HEK293 (cell line): Measurements from ENCODE around the gene PAIP2.

ENCODE experiments used
- CTCF ChIA-PET: fragments of 350-600 bp; formaldehyde crosslinking; extraction: SDS; loops from one replicate; lab custom pipeline; 2021; ENCODE audit warnings: antibody characterized with exemption; lab: Yijun Ruan, JAX
- POLR2A ChIA-PET: fragments of 300-600 bp; formaldehyde crosslinking; extraction: SDS; loops from one replicate; lab custom pipeline; 2020; ENCODE audit warnings: antibody characterized with exemption, inconsistent platforms; lab: Yijun Ruan, JAX
- H3K27ac ChIP-seq: fragments of 200-500 bp; sonication (Bioruptor generic); 2 replicates; pipeline ENCODE4 v1.5.1; 2014; ENCODE audit warnings: low read depth, low read length, control low read depth, inconsistent platforms; ENCODE audit errors: extremely low read depth
- H3K36me3 ChIP-seq, 2 experiments: fragments of 200-500 bp in 1 of 2; sonication (Bioruptor generic) in 1 of 2; 1 replicate in 1 of 2; 2 replicates in 1 of 2; pipeline ENCODE4 v1.5.1; 2014 to 2017; ENCODE audit warnings: inconsistent platforms in 2 of 2, low read length in 2 of 2; ENCODE audit not compliant: control insufficient read depth in 2 of 2, insufficient read depth in 1 of 2
- H3K4me1 ChIP-seq: fragments of 200-500 bp; sonication (Bioruptor generic); 2 replicates; pipeline ENCODE4 v1.5.1; 2014; ENCODE audit warnings: mild to moderate bottlenecking, low read length, inconsistent platforms; ENCODE audit not compliant: control insufficient read depth, insufficient read depth
- H3K4me3 ChIP-seq: 2 replicates; pipeline ENCODE4 v1.5.1; 2011; ENCODE audit warnings: low read depth, mild to moderate bottlenecking, control low read depth, low read length, moderate library complexity
- H3K9me3 ChIP-seq: fragments of 200-500 bp; sonication (Bioruptor generic); 2 replicates; pipeline ENCODE4 v1.5.1; 2014; ENCODE audit warnings: low read depth, low read length, inconsistent platforms; ENCODE audit not compliant: control insufficient read depth, insufficient read depth
- GLIS1 ChIP-seq: fragments of 450-650 bp; formaldehyde crosslinking; IDR thresholded peaks from 2 replicates; pipeline ENCODE4 v1.5.1; 2016; ENCODE audit warnings: missing biosample characterization, missing genetic modification characterization
- GLIS2 ChIP-seq: fragments of 450-650 bp; formaldehyde crosslinking; IDR thresholded peaks from 2 replicates; pipeline ENCODE4 v1.5.1; 2016; ENCODE audit warnings: missing biosample characterization, missing genetic modification characterization
- HOXA7 ChIP-seq: sonication (generic); formaldehyde crosslinking; IDR thresholded peaks from 2 replicates; pipeline ENCODE4 v1.8.1; 2022; ENCODE audit warnings: missing genetic modification reagents, borderline replicate concordance
- SP3 ChIP-seq: fragments of 450-650 bp; formaldehyde crosslinking; IDR thresholded peaks from 2 replicates; pipeline ENCODE4 v1.5.1; 2016; ENCODE audit warnings: missing biosample characterization, missing genetic modification characterization
- SP7 ChIP-seq: fragments of 450-650 bp; formaldehyde crosslinking; IDR thresholded peaks from 2 replicates; pipeline ENCODE4 v1.5.1; 2016; ENCODE audit warnings: missing biosample characterization, missing genetic modification characterization
- YY2 ChIP-seq: fragments of 450-650 bp; formaldehyde crosslinking; IDR thresholded peaks from 2 replicates; pipeline ENCODE4 v1.5.1; 2016; ENCODE audit warnings: missing biosample characterization, missing genetic modification characterization
- ZEB2 ChIP-seq: fragments of 450-650 bp; formaldehyde crosslinking; IDR thresholded peaks from 2 replicates; pipeline ENCODE4 v1.5.1; 2016; ENCODE audit warnings: missing biosample characterization, missing genetic modification characterization
- ZFHX2 ChIP-seq: fragments of 450-650 bp; formaldehyde crosslinking; conservative IDR thresholded peaks from 2 replicates; pipeline ENCODE4 v1.5.1; 2016; ENCODE audit warnings: missing biosample characterization, missing genetic modification characterization
- ZNF221 ChIP-seq: fragments of 450-650 bp; formaldehyde crosslinking; IDR thresholded peaks from 2 replicates; pipeline ENCODE4 v1.5.1; 2017; ENCODE audit warnings: missing biosample characterization, missing genetic modification characterization, borderline replicate concordance
- ZNF433 ChIP-seq: fragments of 450-650 bp; formaldehyde crosslinking; IDR thresholded peaks from 2 replicates; pipeline ENCODE4 v1.5.1; 2016; ENCODE audit warnings: missing biosample characterization, missing genetic modification characterization, low read depth
- ZNF560 ChIP-seq: fragments of 450-650 bp; formaldehyde crosslinking; IDR thresholded peaks from 2 replicates; pipeline ENCODE4 v1.5.1; 2017; ENCODE audit warnings: missing biosample characterization, missing genetic modification characterization, borderline replicate concordance
- ZNF670 ChIP-seq: fragments of 450-650 bp; formaldehyde crosslinking; IDR thresholded peaks from 2 replicates; pipeline ENCODE4 v1.5.1; 2016; ENCODE audit warnings: missing biosample characterization, missing genetic modification characterization, low read depth
- ZNF777 ChIP-seq: fragments of 450-650 bp; formaldehyde crosslinking; IDR thresholded peaks from 2 replicates; pipeline ENCODE4 v1.5.1; 2017; ENCODE audit warnings: missing biosample characterization, missing genetic modification characterization, borderline replicate concordance
- ZNF791 ChIP-seq: fragments of 450-650 bp; formaldehyde crosslinking; IDR thresholded peaks from 2 replicates; pipeline ENCODE4 v1.5.1; 2016; ENCODE audit warnings: missing biosample characterization, missing genetic modification characterization
- TF ChIP-seq, protein P1 (sequence below): fragments of 450-650 bp; formaldehyde crosslinking; IDR thresholded peaks from 2 replicates; pipeline ENCODE4 v1.5.1; 2016; ENCODE audit warnings: missing biosample characterization, missing genetic modification characterization, low read depth
- TF ChIP-seq, protein P2 (sequence below): fragments of 450-650 bp; formaldehyde crosslinking; IDR thresholded peaks from 2 replicates; pipeline ENCODE4 v1.5.1; 2016; ENCODE audit warnings: missing biosample characterization, missing genetic modification characterization
- TF ChIP-seq, protein P3 (sequence below): fragments of 450-650 bp; formaldehyde crosslinking; IDR thresholded peaks from 2 replicates; pipeline ENCODE4 v1.5.1; 2017; ENCODE audit warnings: missing biosample characterization, missing genetic modification characterization
- TF ChIP-seq, protein P4 (sequence below): fragments of 450-650 bp; formaldehyde crosslinking; IDR thresholded peaks from 2 replicates; pipeline ENCODE4 v1.5.1; 2016; ENCODE audit warnings: missing biosample characterization, missing genetic modification characterization
- TF ChIP-seq, protein P5 (sequence below): fragments of 450-650 bp; formaldehyde crosslinking; IDR thresholded peaks from 2 replicates; pipeline ENCODE4 v1.5.1; 2017; ENCODE audit warnings: missing biosample characterization, missing genetic modification characterization

The PAIP2 gene

DNA sequence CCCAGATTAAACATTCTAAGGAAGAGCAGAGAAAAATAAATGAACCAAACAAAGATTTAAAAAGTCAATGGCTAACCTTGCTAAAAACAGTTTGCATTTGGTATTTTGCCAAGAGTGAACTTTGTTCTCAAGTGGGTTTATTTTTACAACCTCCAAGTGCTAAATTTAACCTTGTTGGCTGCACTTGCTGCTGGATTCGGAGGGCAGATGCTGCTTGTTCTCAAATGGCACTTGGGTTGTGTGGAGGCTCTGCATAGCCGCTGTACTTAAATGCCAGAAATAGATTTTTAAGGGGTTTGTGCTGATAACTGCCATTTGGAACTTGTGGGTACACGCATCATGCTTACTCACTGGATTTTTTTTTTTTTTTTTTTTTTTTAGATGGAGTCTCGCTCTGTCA lies 75.6 kb downstream of the PAIP2 start (continued):
- TF ChIP-seq, protein P1, sequence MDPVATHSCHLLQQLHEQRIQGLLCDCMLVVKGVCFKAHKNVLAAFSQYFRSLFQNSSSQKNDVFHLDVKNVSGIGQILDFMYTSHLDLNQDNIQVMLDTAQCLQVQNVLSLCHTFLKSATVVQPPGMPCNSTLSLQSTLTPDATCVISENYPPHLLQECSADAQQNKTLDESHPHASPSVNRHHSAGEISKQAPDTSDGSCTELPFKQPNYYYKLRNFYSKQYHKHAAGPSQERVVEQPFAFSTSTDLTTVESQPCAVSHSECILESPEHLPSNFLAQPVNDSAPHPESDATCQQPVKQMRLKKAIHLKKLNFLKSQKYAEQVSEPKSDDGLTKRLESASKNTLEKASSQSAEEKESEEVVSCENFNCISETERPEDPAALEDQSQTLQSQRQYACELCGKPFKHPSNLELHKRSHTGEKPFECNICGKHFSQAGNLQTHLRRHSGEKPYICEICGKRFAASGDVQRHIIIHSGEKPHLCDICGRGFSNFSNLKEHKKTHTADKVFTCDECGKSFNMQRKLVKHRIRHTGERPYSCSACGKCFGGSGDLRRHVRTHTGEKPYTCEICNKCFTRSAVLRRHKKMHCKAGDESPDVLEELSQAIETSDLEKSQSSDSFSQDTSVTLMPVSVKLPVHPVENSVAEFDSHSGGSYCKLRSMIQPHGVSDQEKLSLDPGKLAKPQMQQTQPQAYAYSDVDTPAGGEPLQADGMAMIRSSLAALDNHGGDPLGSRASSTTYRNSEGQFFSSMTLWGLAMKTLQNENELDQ (tag by site-specific recombination): no peak
- TF ChIP-seq, protein P2, sequence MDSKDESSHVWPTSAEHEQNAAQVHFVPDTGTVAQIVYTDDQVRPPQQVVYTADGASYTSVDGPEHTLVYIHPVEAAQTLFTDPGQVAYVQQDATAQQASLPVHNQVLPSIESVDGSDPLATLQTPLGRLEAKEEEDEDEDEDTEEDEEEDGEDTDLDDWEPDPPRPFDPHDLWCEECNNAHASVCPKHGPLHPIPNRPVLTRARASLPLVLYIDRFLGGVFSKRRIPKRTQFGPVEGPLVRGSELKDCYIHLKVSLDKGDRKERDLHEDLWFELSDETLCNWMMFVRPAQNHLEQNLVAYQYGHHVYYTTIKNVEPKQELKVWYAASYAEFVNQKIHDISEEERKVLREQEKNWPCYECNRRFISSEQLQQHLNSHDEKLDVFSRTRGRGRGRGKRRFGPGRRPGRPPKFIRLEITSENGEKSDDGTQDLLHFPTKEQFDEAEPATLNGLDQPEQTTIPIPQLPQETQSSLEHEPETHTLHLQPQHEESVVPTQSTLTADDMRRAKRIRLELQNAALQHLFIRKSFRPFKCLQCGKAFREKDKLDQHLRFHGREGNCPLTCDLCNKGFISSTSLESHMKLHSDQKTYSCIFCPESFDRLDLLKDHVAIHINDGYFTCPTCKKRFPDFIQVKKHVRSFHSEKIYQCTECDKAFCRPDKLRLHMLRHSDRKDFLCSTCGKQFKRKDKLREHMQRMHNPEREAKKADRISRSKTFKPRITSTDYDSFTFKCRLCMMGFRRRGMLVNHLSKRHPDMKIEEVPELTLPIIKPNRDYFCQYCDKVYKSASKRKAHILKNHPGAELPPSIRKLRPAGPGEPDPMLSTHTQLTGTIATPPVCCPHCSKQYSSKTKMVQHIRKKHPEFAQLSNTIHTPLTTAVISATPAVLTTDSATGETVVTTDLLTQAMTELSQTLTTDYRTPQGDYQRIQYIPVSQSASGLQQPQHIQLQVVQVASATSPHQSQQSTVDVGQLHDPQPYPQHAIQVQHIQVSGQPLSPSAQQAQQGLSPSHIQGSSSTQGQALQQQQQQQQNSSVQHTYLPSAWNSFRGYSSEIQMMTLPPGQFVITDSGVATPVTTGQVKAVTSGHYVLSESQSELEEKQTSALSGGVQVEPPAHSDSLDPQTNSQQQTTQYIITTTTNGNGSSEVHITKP (tag by site-specific recombination): 0 out of 2 replicates have a peak, but pooled peaks have one; percentile 14
- peak; percentile 91 for TF ChIP-seq GLIS1 (tag by site-specific recombination)

DNA sequence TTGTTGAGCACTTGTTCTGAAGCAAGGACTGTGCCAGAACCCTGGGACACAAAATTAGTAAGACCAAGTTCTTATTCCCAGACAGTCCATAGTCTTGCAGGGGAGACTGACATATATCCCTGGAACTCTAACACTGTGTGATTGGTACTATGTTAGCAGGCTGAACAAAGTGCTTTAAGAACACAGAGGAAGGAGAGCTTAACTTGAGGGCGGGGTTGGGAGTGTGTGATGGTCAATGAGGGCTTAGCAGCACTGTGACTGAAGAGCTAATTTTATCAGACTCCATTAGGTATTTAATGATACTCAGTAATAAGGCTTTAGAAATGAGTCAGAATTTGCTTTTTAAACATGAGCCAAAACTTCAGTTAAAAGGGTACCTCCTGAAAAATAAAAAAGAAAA lies 77.1 kb downstream of the PAIP2 start:
- no peak for TF ChIP-seq ZEB2 (tag by site-specific recombination)
- no peak for TF ChIP-seq ZNF670 (tag by site-specific recombination)
- TF ChIP-seq SP3 (tag by site-specific recombination): no peak
- no peak for TF ChIP-seq ZNF433 (tag by site-specific recombination)
- no peak for TF ChIP-seq ZNF560 (tag by site-specific recombination)
- TF ChIP-seq, protein P3, sequence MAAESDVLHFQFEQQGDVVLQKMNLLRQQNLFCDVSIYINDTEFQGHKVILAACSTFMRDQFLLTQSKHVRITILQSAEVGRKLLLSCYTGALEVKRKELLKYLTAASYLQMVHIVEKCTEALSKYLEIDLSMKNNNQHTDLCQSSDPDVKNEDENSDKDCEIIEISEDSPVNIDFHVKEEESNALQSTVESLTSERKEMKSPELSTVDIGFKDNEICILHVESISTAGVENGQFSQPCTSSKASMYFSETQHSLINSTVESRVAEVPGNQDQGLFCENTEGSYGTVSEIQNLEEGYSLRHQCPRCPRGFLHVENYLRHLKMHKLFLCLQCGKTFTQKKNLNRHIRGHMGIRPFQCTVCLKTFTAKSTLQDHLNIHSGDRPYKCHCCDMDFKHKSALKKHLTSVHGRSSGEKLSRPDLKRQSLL (tag by site-specific recombination): no peak
- TF ChIP-seq ZNF791 (tag by site-specific recombination): no peak
- no peak for TF ChIP-seq GLIS2 (tag by site-specific recombination)
- no peak for TF ChIP-seq ZNF221 (tag by site-specific recombination)
- TF ChIP-seq ZFHX2 (tag by site-specific recombination): no peak
- TF ChIP-seq, protein P4, sequence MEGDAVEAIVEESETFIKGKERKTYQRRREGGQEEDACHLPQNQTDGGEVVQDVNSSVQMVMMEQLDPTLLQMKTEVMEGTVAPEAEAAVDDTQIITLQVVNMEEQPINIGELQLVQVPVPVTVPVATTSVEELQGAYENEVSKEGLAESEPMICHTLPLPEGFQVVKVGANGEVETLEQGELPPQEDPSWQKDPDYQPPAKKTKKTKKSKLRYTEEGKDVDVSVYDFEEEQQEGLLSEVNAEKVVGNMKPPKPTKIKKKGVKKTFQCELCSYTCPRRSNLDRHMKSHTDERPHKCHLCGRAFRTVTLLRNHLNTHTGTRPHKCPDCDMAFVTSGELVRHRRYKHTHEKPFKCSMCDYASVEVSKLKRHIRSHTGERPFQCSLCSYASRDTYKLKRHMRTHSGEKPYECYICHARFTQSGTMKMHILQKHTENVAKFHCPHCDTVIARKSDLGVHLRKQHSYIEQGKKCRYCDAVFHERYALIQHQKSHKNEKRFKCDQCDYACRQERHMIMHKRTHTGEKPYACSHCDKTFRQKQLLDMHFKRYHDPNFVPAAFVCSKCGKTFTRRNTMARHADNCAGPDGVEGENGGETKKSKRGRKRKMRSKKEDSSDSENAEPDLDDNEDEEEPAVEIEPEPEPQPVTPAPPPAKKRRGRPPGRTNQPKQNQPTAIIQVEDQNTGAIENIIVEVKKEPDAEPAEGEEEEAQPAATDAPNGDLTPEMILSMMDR (tag by site-specific recombination): no peak
- TF ChIP-seq HOXA7 (CRISPR knock-in tag): no peak
- TF ChIP-seq SP7 (tag by site-specific recombination): no peak
- no peak for TF ChIP-seq YY2 (tag by site-specific recombination)
- TF ChIP-seq, protein P5, sequence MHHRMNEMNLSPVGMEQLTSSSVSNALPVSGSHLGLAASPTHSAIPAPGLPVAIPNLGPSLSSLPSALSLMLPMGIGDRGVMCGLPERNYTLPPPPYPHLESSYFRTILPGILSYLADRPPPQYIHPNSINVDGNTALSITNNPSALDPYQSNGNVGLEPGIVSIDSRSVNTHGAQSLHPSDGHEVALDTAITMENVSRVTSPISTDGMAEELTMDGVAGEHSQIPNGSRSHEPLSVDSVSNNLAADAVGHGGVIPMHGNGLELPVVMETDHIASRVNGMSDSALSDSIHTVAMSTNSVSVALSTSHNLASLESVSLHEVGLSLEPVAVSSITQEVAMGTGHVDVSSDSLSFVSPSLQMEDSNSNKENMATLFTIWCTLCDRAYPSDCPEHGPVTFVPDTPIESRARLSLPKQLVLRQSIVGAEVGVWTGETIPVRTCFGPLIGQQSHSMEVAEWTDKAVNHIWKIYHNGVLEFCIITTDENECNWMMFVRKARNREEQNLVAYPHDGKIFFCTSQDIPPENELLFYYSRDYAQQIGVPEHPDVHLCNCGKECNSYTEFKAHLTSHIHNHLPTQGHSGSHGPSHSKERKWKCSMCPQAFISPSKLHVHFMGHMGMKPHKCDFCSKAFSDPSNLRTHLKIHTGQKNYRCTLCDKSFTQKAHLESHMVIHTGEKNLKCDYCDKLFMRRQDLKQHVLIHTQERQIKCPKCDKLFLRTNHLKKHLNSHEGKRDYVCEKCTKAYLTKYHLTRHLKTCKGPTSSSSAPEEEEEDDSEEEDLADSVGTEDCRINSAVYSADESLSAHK: no peak
- TF ChIP-seq ZNF777 (tag by site-specific recombination): no peak
- Histone ChIP-seq H3K9me3 (no peaks in the 10 kb centered on the region), H3K4me1 (peaks cover 3% of the 10 kb centered on the region; the same call in 1 of the 2 replicates), H3K27ac (no peak overlapping the region), H3K4me3 (no peak overlapping the region), H3K36me3 (peaks cover 35 to 64% of the 10 kb centered on the region in 2 experiments)
- CTCF ChIA-PET: interaction anchor here (0.5 to 9.2 kb wide), 6 partner anchors 9 to 841 kb away, joined by 3 to 246 read pairs (median 4); no protein-coding TSS in a partner anchor
- POLR2A ChIA-PET: interaction anchor here (1.6 kb wide), 1 partner anchor 20 kb away, joined by 6 read pairs; the partner anchor contains the start of gene DNAJC18
